ENCODE results near the gene RXFP3. TPM values are rescaled to one million over a fixed set of nuclear protein-coding genes. Genes with fewer than 3 reads are reported as not detected.

RXFP3 gene
- total and polyA plus RNA-seq, 7 donors, result not detected

- Histone ChIP-seq H3K27ac (no peak overlapping the region), H3K4me3 (no peak overlapping the region), H3K27me3 (ENCODE audit: insufficient read depth in 3 of 3, low read length in 2 of 3) (no peaks in the 10 kb centered on the region), H3K4me1 (no peaks in the 10 kb centered on the region), H3K9me3 (no peaks in the 10 kb centered on the region), H3K36me3 (ENCODE audit: insufficient read depth in 1 of 2, low read depth in 1 of 2) (no peaks in the 10 kb centered on the region)
- ATAC-seq (no peak), DNase-seq (no peak)
- intact Hi-C loops (cut with DNase I), result no loop called here
- TF ChIP-seq CTCF (IDR thresholded peaks at IDR 0.05), result no peak
Measured at GRCh38 chr5:33925278-33925677, 10.9 kb upstream of the RXFP3 start.

GRCh38 chr5:33927685-33928084 lies 8.5 kb upstream of the RXFP3 start:
- Histone ChIP-seq H3K4me1 (no peaks in the 10 kb centered on the region), H3K9me3 (no peaks in the 10 kb centered on the region), H3K27me3 (ENCODE audit: insufficient read depth in 3 of 3, low read length in 2 of 3) (peaks cover 0 to 8% (median 0%) of the 10 kb centered on the region in 3 donors), H3K4me3 (no peak overlapping the region), H3K36me3 (ENCODE audit: insufficient read depth in 1 of 2, low read depth in 1 of 2) (no peaks in the 10 kb centered on the region), H3K27ac (no peak overlapping the region)
- no peak for DNase-seq
- ATAC-seq, result no peak
- 43 to 58% (median 52%) methylated on average over 4 of the region's 4 CpGs for WGBS, 3 donors
- intact Hi-C loops (cut with DNase I), result no loop called here
- TF ChIP-seq CTCF (IDR thresholded peaks at IDR 0.05), result no peak

GRCh38 chr5:33928283-33928682 lies 7.9 kb upstream of the RXFP3 start:
- Histone ChIP-seq H3K36me3 (ENCODE audit: insufficient read depth in 1 of 2, low read depth in 1 of 2) (no peaks in the 10 kb centered on the region), H3K4me1 (no peaks in the 10 kb centered on the region), H3K27me3 (ENCODE audit: insufficient read depth in 3 of 3, low read length in 2 of 3) (peaks cover 0 to 14% (median 0%) of the 10 kb centered on the region in 3 donors), H3K27ac (no peak overlapping the region), H3K4me3 (no peak overlapping the region), H3K9me3 (no peaks in the 10 kb centered on the region)
- 62 to 76% (median 71%) methylated on average over 2 of the region's 2 CpGs for WGBS, 3 donors
- intact Hi-C loops (cut with DNase I), result no loop called here
- DNase-seq (no peak), ATAC-seq (no peak)
- TF ChIP-seq CTCF (IDR thresholded peaks at IDR 0.05), result no peak

- Histone ChIP-seq H3K27ac (no peak overlapping the region), H3K4me1 (no peaks in the 10 kb centered on the region), H3K9me3 (no peaks in the 10 kb centered on the region), H3K4me3 (no peak overlapping the region), H3K27me3 (ENCODE audit: insufficient read depth in 3 of 3, low read length in 2 of 3) (peaks cover 0 to 25% (median 0%) of the 10 kb centered on the region in 3 donors), H3K36me3 (ENCODE audit: insufficient read depth in 1 of 2, low read depth in 1 of 2) (no peaks in the 10 kb centered on the region)
- DNase-seq, result no peak
- TF ChIP-seq CTCF (IDR thresholded peaks at IDR 0.05), result no peak
- no peak for ATAC-seq
- intact Hi-C loops (cut with DNase I), result loop anchor here in 1 of 2 donors (5.0 kb wide), 1 partner anchor 493 kb away; no protein-coding TSS in a partner anchor
- WGBS, 3 donors, result 82 to 85% (median 85%) methylated on average over 6 of the region's 6 CpGs
Measured at GRCh38 chr5:33929925-33930690, 6.1 kb upstream of the RXFP3 start.

Data from psoas muscle (tissue), 8 donors.